WTC11 (cell line): ENCODE data around the gene KRTAP6-1. TPM values are rescaled to one million over a fixed set of nuclear protein-coding genes. Genes with fewer than 3 reads are reported as not detected.

Experiments
- ATAC-seq: fragments of 200-7000 bp; cut with Tn5 transposase; 2 replicates; pipeline ENCODE4 v1.10.0; 2021; ENCODE audit warnings: mild to moderate bottlenecking, moderate library complexity
- CTCF ChIA-PET: fragments of 300-600 bp; sonication (Branson Sonifier 250); formaldehyde crosslinking; loops from one replicate; lab custom pipeline; 2021; ENCODE audit warnings: antibody characterized with exemption; lab: Charles Lee
- POLR2A ChIA-PET: fragments of 350-600 bp; sonication (Branson Sonifier 250); formaldehyde crosslinking; loops from one replicate; lab custom pipeline; 2021; ENCODE audit warnings: antibody characterized with exemption; lab: Charles Lee
- DNase-seq: peaks from one replicate; pipeline ENCODE4 v3.0.0; 2021; ENCODE audit warnings: low spot score
- H3K27ac Mint-ChIP-seq: 2 replicates; pipeline ENCODE4 v1.8.0; 2021; ENCODE audit warnings: mixed read lengths
- H3K27me3 Mint-ChIP-seq: 2 replicates; pipeline ENCODE4 v1.8.0; 2021; ENCODE audit warnings: low read depth, mild to moderate bottlenecking, moderate library complexity, mixed read lengths
- H3K36me3 Mint-ChIP-seq: 2 replicates; pipeline ENCODE4 v1.8.0; 2021; ENCODE audit warnings: mixed read lengths
- H3K4me1 Mint-ChIP-seq: 2 replicates; pipeline ENCODE4 v1.8.0; 2022; ENCODE audit warnings: mixed read lengths
- H3K4me3 Mint-ChIP-seq: 2 replicates; pipeline ENCODE4 v1.8.0; 2021; ENCODE audit warnings: mild to moderate bottlenecking, moderate library complexity, mixed read lengths
- H3K9me3 Mint-ChIP-seq: 2 replicates; pipeline ENCODE4 v1.8.0; 2021; ENCODE audit warnings: mixed read lengths
- ESRRA ChIP-seq: sonication (generic); formaldehyde crosslinking; IDR thresholded peaks from 2 replicates; pipeline ENCODE4 v1.8.1; 2022; ENCODE audit warnings: mild to moderate bottlenecking, missing genetic modification reagents, borderline replicate concordance
- PRDM15 ChIP-seq: sonication (generic); formaldehyde crosslinking; IDR thresholded peaks from 2 replicates; pipeline ENCODE4 v1.8.0; 2022; ENCODE audit warnings: missing genetic modification reagents
- SMAD3 ChIP-seq: sonication (generic); formaldehyde crosslinking; IDR thresholded peaks from 2 replicates; pipeline ENCODE4 v1.8.0; 2022; ENCODE audit warnings: missing genetic modification reagents, mild to moderate bottlenecking, borderline replicate concordance
- TCF7 ChIP-seq: sonication (generic); formaldehyde crosslinking; IDR thresholded peaks from 2 replicates; pipeline ENCODE4 v1.8.0; 2022; ENCODE audit warnings: mild to moderate bottlenecking, low read depth, missing genetic modification reagents, moderate library complexity
- ZBTB43 ChIP-seq: sonication (generic); formaldehyde crosslinking; IDR thresholded peaks from 2 replicates; pipeline ENCODE4 v1.8.1; 2023; ENCODE audit warnings: mild to moderate bottlenecking, missing genetic modification reagents
- ZNF263 ChIP-seq: sonication (generic); formaldehyde crosslinking; IDR thresholded peaks from 2 replicates; pipeline ENCODE4 v1.8.1; 2022; ENCODE audit warnings: low read depth, mild to moderate bottlenecking, moderate library complexity, missing genetic modification reagents
- total RNA-seq: library from RNA; stranded (reverse); gene quantifications from 3 replicates; pipeline ENCODE4 v1.2.3, GENCODE V29; 2021
- TF ChIP-seq, protein P1 (sequence below): sonication (generic); formaldehyde crosslinking; conservative IDR thresholded peaks from 2 replicates; pipeline ENCODE4 v1.8.1; 2023; ENCODE audit warnings: mild to moderate bottlenecking, low read depth, missing genetic modification reagents, moderate library complexity
- TF ChIP-seq, protein P2 (sequence below): fragments of 200-600 bp; IDR thresholded peaks from 2 replicates; pipeline ENCODE4 v1.8.0; 2022; ENCODE audit warnings: antibody characterized with exemption
- TF ChIP-seq, protein P3 (sequence below): sonication (generic); formaldehyde crosslinking; IDR thresholded peaks from 2 replicates; pipeline ENCODE4 v1.8.0; 2022; ENCODE audit warnings: mild to moderate bottlenecking, missing genetic modification reagents
- TF ChIP-seq, protein P4 (sequence below): fragments of 250-450 bp; sonication (Bioruptor Pico); IDR thresholded peaks from 2 replicates; pipeline ENCODE4 v1.9.0; 2021; ENCODE audit warnings: mild to moderate bottlenecking, borderline replicate concordance
- TF ChIP-seq, protein P5 (sequence below): sonication (generic); formaldehyde crosslinking; IDR thresholded peaks from 2 replicates; pipeline ENCODE4 v1.8.1; 2022; ENCODE audit warnings: low read depth, missing genetic modification reagents, borderline replicate concordance

Gene KRTAP6-1
- total RNA-seq, 1 experiment from 2014 or later: not detected

DNA sequence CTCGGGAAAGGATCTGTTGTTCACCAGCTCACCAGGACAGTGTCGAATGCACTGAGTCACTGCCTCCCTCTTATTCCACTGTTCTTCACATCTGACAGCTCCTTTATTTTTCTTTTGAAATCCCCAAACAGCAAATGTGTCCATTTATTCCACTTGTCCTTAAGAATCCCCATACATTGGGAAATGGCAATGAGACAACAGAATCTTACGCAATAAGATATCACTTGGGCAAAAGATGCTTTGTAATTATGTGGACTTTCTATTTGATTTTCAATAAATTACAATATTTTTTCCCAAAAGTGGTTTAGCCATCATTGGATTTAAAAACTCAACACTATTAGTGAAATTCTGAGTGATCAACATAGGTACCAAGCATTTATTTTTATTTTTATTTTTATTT lies 25.0 kb upstream of the KRTAP6-1 start (continued):
- TF ChIP-seq, protein P1, sequence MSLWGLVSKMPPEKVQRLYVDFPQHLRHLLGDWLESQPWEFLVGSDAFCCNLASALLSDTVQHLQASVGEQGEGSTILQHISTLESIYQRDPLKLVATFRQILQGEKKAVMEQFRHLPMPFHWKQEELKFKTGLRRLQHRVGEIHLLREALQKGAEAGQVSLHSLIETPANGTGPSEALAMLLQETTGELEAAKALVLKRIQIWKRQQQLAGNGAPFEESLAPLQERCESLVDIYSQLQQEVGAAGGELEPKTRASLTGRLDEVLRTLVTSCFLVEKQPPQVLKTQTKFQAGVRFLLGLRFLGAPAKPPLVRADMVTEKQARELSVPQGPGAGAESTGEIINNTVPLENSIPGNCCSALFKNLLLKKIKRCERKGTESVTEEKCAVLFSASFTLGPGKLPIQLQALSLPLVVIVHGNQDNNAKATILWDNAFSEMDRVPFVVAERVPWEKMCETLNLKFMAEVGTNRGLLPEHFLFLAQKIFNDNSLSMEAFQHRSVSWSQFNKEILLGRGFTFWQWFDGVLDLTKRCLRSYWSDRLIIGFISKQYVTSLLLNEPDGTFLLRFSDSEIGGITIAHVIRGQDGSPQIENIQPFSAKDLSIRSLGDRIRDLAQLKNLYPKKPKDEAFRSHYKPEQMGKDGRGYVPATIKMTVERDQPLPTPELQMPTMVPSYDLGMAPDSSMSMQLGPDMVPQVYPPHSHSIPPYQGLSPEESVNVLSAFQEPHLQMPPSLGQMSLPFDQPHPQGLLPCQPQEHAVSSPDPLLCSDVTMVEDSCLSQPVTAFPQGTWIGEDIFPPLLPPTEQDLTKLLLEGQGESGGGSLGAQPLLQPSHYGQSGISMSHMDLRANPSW (CRISPR knock-in tag): no peak
- TF ChIP-seq, protein P2, sequence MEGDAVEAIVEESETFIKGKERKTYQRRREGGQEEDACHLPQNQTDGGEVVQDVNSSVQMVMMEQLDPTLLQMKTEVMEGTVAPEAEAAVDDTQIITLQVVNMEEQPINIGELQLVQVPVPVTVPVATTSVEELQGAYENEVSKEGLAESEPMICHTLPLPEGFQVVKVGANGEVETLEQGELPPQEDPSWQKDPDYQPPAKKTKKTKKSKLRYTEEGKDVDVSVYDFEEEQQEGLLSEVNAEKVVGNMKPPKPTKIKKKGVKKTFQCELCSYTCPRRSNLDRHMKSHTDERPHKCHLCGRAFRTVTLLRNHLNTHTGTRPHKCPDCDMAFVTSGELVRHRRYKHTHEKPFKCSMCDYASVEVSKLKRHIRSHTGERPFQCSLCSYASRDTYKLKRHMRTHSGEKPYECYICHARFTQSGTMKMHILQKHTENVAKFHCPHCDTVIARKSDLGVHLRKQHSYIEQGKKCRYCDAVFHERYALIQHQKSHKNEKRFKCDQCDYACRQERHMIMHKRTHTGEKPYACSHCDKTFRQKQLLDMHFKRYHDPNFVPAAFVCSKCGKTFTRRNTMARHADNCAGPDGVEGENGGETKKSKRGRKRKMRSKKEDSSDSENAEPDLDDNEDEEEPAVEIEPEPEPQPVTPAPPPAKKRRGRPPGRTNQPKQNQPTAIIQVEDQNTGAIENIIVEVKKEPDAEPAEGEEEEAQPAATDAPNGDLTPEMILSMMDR: no peak
- TF ChIP-seq TCF7 (no peak), ZBTB43 (CRISPR knock-in tag) (no peak), PRDM15 (CRISPR knock-in tag) (no peak)
- TF ChIP-seq, protein P3, sequence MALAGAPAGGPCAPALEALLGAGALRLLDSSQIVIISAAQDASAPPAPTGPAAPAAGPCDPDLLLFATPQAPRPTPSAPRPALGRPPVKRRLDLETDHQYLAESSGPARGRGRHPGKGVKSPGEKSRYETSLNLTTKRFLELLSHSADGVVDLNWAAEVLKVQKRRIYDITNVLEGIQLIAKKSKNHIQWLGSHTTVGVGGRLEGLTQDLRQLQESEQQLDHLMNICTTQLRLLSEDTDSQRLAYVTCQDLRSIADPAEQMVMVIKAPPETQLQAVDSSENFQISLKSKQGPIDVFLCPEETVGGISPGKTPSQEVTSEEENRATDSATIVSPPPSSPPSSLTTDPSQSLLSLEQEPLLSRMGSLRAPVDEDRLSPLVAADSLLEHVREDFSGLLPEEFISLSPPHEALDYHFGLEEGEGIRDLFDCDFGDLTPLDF (CRISPR knock-in tag): no peak

- H3K4me1 Mint-ChIP-seq: no peaks in the 10 kb centered on the region
- CTCF ChIA-PET: no interaction called here
- 0 out of 2 replicates have a peak, but pooled peaks cover 3% of the 10 kb centered on the region for H3K9me3 Mint-ChIP-seq
- no peak within 1 kb of the TSS for H3K27ac Mint-ChIP-seq
- POLR2A ChIA-PET: no interaction called here
- ATAC-seq (no peak), DNase-seq (no peak)
- no peaks in the 10 kb centered on the region for H3K27me3 Mint-ChIP-seq
- no peaks in the 10 kb centered on the region for H3K36me3 Mint-ChIP-seq
- no peak for TF ChIP-seq ZNF263 (CRISPR knock-in tag)
- no peak within 1 kb of the TSS for H3K4me3 Mint-ChIP-seq
Measured at GRCh38 chr21:30634906-30635305, 21.2 kb upstream of the KRTAP6-1 start, which contains the start of gene KRTAP20-2. TSS of gene KRTAP20-2 (plus strand) at chr21:30635206. CDS start at chr21:30635264, 58 bp downstream.

GRCh38 chr21:30629200-30629599 lies 15.5 kb upstream of the KRTAP6-1 start:
- Mint-ChIP-seq H3K9me3 (peaks cover 13% of the 10 kb centered on the region), H3K27ac (no peak overlapping the region), H3K4me3 (no peak overlapping the region), H3K4me1 (peaks cover 12% of the 10 kb centered on the region), H3K27me3 (no peaks in the 10 kb centered on the region), H3K36me3 (peaks cover 13% of the 10 kb centered on the region)
- POLR2A ChIA-PET: no interaction called here
- no peak for DNase-seq
- CTCF ChIA-PET: no interaction called here
- ATAC-seq: no peak
- no peak for TF ChIP-seq ESRRA (CRISPR knock-in tag)
- TF ChIP-seq TCF7: no peak
- TF ChIP-seq ZNF263 (CRISPR knock-in tag): no peak
- TF ChIP-seq SMAD3 (CRISPR knock-in tag): no peak
- TF ChIP-seq, protein P4, sequence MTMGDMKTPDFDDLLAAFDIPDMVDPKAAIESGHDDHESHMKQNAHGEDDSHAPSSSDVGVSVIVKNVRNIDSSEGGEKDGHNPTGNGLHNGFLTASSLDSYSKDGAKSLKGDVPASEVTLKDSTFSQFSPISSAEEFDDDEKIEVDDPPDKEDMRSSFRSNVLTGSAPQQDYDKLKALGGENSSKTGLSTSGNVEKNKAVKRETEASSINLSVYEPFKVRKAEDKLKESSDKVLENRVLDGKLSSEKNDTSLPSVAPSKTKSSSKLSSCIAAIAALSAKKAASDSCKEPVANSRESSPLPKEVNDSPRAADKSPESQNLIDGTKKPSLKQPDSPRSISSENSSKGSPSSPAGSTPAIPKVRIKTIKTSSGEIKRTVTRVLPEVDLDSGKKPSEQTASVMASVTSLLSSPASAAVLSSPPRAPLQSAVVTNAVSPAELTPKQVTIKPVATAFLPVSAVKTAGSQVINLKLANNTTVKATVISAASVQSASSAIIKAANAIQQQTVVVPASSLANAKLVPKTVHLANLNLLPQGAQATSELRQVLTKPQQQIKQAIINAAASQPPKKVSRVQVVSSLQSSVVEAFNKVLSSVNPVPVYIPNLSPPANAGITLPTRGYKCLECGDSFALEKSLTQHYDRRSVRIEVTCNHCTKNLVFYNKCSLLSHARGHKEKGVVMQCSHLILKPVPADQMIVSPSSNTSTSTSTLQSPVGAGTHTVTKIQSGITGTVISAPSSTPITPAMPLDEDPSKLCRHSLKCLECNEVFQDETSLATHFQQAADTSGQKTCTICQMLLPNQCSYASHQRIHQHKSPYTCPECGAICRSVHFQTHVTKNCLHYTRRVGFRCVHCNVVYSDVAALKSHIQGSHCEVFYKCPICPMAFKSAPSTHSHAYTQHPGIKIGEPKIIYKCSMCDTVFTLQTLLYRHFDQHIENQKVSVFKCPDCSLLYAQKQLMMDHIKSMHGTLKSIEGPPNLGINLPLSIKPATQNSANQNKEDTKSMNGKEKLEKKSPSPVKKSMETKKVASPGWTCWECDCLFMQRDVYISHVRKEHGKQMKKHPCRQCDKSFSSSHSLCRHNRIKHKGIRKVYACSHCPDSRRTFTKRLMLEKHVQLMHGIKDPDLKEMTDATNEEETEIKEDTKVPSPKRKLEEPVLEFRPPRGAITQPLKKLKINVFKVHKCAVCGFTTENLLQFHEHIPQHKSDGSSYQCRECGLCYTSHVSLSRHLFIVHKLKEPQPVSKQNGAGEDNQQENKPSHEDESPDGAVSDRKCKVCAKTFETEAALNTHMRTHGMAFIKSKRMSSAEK (CRISPR knock-in tag): no peak
- TF ChIP-seq, protein P5, sequence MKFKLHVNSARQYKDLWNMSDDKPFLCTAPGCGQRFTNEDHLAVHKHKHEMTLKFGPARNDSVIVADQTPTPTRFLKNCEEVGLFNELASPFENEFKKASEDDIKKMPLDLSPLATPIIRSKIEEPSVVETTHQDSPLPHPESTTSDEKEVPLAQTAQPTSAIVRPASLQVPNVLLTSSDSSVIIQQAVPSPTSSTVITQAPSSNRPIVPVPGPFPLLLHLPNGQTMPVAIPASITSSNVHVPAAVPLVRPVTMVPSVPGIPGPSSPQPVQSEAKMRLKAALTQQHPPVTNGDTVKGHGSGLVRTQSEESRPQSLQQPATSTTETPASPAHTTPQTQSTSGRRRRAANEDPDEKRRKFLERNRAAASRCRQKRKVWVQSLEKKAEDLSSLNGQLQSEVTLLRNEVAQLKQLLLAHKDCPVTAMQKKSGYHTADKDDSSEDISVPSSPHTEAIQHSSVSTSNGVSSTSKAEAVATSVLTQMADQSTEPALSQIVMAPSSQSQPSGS (CRISPR knock-in tag): no peak
- TF ChIP-seq, all 79 proteins: peak for 0
